Ureter (tissue), 1 donor: ENCODE results near the gene TEKT5. TPM values are rescaled to one million over a fixed set of nuclear protein-coding genes. Genes with fewer than 3 reads are reported as not detected.
"Not testable (repeated sequence)": the region's sequence is repeated elsewhere in the genome, so short reads cannot be mapped to it uniquely, and the experiment has no call there.

Source experiments
- DNase-seq: peaks from one replicate; pipeline ENCODE4 v3.0.0-alpha.2; 2020; ENCODE audit warnings: low spot score
- total RNA-seq: library from RNA; stranded (reverse); gene quantifications from one replicate; pipeline ENCODE4 v1.2.4, GENCODE V29; 2023
- donor health status: DM: yes; HTN: yes; CAD: no.

TEKT5 gene
- total RNA-seq, 1 donor from 2014 or later: 8.0 TPM

GRCh38 chr16:10660950-10661635 lies 33.6 kb downstream of the TEKT5 start:
- no peak for DNase-seq

- DNase-seq: no peak
Measured at GRCh38 chr16:10658943-10659342, 35.8 kb downstream of the TEKT5 start.

- DNase-seq: no peak
Measured at GRCh38 chr16:10657925-10658324, 36.8 kb downstream of the TEKT5 start.

- no peak for DNase-seq
Measured at GRCh38 chr16:10656618-10657017, 38.1 kb downstream of the TEKT5 start.

- no peak for DNase-seq
Measured at GRCh38 chr16:10655415-10655977, 39.2 kb downstream of the TEKT5 start.

- DNase-seq: no peak
Measured at GRCh38 chr16:10654592-10655414, 39.9 kb downstream of the TEKT5 start.

GRCh38 chr16:10652730-10653590 lies 41.8 kb downstream of the TEKT5 start:
- peak; percentile 60 for DNase-seq

GRCh38 chr16:10649098-10649497 lies 45.6 kb downstream of the TEKT5 start:
- not testable (repeated sequence) for DNase-seq

GRCh38 chr16:10647721-10648296 lies 46.9 kb downstream of the TEKT5 start:
- DNase-seq: no peak

- DNase-seq: no peak
Measured at GRCh38 chr16:10647264-10647720, 47.4 kb downstream of the TEKT5 start.

- DNase-seq: no peak
Measured at GRCh38 chr16:10646581-10647263, 48.0 kb downstream of the TEKT5 start.

- DNase-seq: no peak
Measured at GRCh38 chr16:10646228-10646580, 48.5 kb downstream of the TEKT5 start.

GRCh38 chr16:10644092-10644491 lies 50.6 kb downstream of the TEKT5 start:
- DNase-seq: no peak

- no peak for DNase-seq
Measured at GRCh38 chr16:10642964-10643363, 51.8 kb downstream of the TEKT5 start.

GRCh38 chr16:10641953-10642949 lies 52.5 kb downstream of the TEKT5 start:
- no peak for DNase-seq

GRCh38 chr16:10641555-10641952 lies 53.2 kb downstream of the TEKT5 start:
- DNase-seq: no peak

GRCh38 chr16:10640934-10641333 lies 53.8 kb downstream of the TEKT5 start:
- no peak for DNase-seq

- DNase-seq: no peak
Measured at GRCh38 chr16:10638101-10638500, 56.6 kb downstream of the TEKT5 start.

- no peak for DNase-seq
Measured at GRCh38 chr16:10637337-10638037, 57.2 kb downstream of the TEKT5 start.
